ENCODE measurements around the gene MRPL43.

Gene MRPL43

DNA sequence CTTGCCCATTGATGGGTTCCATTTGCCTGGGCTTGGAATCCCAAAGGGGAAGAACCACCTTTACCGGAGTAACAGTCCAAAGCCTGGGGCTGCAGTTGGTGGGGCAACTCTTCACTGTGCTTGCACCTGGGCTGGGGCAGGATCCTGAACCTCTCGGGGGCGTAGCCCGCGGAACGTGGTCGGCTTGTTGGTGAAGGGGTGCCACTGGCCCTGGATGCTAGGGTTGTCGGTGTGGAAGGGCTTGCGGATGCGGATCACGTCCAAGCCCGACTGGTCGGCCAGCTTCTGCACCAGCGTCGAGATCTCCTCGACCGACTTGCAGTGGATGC lies 710 bp downstream of the MRPL43 start:
- H3K27me3 ChIP-seq (ENCODE audit: insufficient read depth, low read depth) = no peaks in the 10 kb centered on the region
- H3K27ac ChIP-seq = no peak overlapping the region
- no peaks in the 10 kb centered on the region for H4K20me1 ChIP-seq (ENCODE audit: insufficient read depth)
- peak overlapping the region; percentile 29 for H3K4me3 ChIP-seq (IDR thresholded peaks at IDR 0.05; ENCODE audit: insufficient read depth, low read depth, low read length)
- H2AFZ ChIP-seq (ENCODE audit: low read depth) = peak overlapping the region; percentile 94
- H3K4me1 ChIP-seq (ENCODE audit: low read depth, poor library complexity, severe bottlenecking) = peaks cover 26% of the 10 kb centered on the region
- H3K36me3 ChIP-seq (ENCODE audit: insufficient read depth) = peaks cover 5% of the 10 kb centered on the region; the same call in 1 of the 2 replicates
- H3K9ac ChIP-seq = peak overlapping the region; percentile 82; the same call in 1 of the 2 replicates
- TF ChIP-seq CTCF (conservative IDR thresholded peaks at IDR 0.05; ENCODE audit: low read depth, low read length) = no peak
- peaks cover 36% of the 10 kb centered on the region for H3K79me2 ChIP-seq (ENCODE audit: insufficient read depth, low read depth)
- peak overlapping the region; percentile 93 for H3K4me2 ChIP-seq

DNA sequence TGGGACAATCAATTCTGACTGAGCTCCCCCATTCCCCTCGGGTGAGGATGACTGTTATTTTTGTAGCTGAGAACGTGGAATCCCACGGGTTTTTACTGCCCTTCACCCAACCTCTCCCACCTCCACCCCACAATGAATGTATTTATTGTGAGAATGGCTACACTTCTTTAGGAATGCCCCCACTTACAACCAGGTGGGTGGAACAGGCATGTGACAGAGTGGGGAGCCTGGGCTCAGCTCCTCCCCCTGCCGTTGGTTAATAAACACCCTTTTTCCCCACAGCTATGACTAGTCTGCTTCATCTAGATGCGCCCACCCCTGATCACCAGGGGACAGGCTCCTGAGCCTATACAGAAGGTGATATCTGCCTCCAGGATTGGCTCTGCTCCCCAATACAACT lies 2.0 kb downstream of the MRPL43 start:
- no peak overlapping the region for H2AFZ ChIP-seq (ENCODE audit: low read depth)
- no peak overlapping the region for H3K27ac ChIP-seq
- H3K4me2 ChIP-seq = no peak overlapping the region
- H3K36me3 ChIP-seq (ENCODE audit: insufficient read depth) = no peaks in the 10 kb centered on the region; the same call in 1 of the 2 replicates
- H3K4me1 ChIP-seq (ENCODE audit: low read depth, poor library complexity, severe bottlenecking) = peaks cover 26% of the 10 kb centered on the region
- no peak overlapping the region for H3K9ac ChIP-seq
- TF ChIP-seq CTCF (conservative IDR thresholded peaks at IDR 0.05; ENCODE audit: low read depth, low read length) = no peak
- H3K4me3 ChIP-seq (IDR thresholded peaks at IDR 0.05; ENCODE audit: insufficient read depth, low read depth, low read length) = no peak overlapping the region
- H3K27me3 ChIP-seq (ENCODE audit: insufficient read depth, low read depth) = no peaks in the 10 kb centered on the region
- no peaks in the 10 kb centered on the region for H4K20me1 ChIP-seq (ENCODE audit: insufficient read depth)
- peaks cover 31% of the 10 kb centered on the region for H3K79me2 ChIP-seq (ENCODE audit: insufficient read depth, low read depth)

DNA sequence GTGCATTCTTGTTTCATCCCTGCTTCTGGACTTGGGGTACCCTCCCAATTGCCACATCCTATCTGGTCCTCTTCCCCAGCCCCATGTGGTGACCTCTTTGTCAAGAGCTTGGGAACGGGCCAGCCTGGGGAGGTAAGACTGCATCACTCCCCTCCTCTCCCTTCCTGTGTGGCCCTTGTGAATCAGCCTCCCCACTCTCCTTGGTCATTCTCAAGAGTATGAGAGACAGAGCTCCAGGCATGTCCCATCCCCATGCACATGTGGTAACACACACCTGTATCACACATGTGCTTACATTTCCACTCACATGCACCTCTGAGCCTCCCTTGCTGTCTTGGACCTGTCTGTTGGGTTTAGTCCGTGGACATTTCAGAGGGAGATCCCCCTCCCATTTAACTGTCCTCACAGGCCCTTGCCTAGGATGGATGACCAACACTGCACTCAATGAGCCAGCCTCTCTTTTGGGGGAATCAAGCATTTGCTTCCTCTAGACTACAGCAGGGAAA lies 2.6 kb downstream of the MRPL43 start:
- H2AFZ ChIP-seq (ENCODE audit: low read depth) = no peak overlapping the region
- no peak overlapping the region for H3K4me2 ChIP-seq
- H3K27me3 ChIP-seq (ENCODE audit: insufficient read depth, low read depth) = no peaks in the 10 kb centered on the region
- peaks cover 24% of the 10 kb centered on the region for H3K4me1 ChIP-seq (ENCODE audit: low read depth, poor library complexity, severe bottlenecking)
- H3K9ac ChIP-seq = no peak overlapping the region
- no peaks in the 10 kb centered on the region for H4K20me1 ChIP-seq (ENCODE audit: insufficient read depth)
- peaks cover 25% of the 10 kb centered on the region for H3K79me2 ChIP-seq (ENCODE audit: insufficient read depth, low read depth)
- no peak for TF ChIP-seq CTCF (conservative IDR thresholded peaks at IDR 0.05; ENCODE audit: low read depth, low read length)
- no peak overlapping the region for H3K27ac ChIP-seq
- no peak overlapping the region for H3K4me3 ChIP-seq (IDR thresholded peaks at IDR 0.05; ENCODE audit: insufficient read depth, low read depth, low read length)
- H3K36me3 ChIP-seq (ENCODE audit: insufficient read depth) = no peaks in the 10 kb centered on the region; the same call in 1 of the 2 replicates

DNA sequence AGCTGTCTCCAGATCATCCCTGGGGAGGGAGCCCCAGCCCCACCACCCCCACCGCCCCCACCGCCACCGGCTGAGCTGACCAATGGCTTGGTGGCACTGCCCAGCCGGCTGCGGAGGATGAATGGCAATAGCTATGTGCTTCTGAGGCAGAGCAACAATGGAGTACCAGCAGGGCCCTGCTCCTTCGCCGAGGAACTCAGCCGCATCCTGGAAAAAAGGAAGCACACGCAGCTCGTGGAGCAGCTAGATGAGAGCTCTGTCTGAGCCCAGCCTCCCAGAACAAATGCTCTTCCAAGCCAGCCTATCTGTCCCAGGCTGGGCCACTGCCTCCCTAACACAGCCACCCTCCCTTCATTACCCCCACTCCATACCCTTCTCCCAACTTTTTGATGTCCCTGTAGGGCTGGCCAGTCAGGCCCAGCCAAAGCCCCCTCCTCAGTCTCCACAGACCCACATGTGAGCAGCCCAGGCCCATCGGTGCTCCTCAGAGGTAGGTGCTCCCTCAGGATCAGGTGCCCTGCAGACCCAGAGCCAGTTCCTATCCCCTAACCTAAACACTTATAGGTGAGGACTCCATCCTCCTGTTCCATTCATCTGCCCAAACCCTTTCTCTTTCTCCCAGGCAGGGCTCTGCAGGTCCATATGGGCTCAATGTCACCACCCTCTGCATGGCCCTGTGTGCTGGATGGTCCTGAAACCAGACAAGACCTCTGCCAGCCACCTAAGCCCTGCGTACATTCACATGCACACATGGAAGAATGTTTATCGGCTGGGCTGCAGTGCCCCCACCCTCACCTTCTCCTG lies 3.2 kb downstream of the MRPL43 start:
- TF ChIP-seq CTCF (conservative IDR thresholded peaks at IDR 0.05; ENCODE audit: low read depth, low read length) = no peak
- H2AFZ ChIP-seq (ENCODE audit: low read depth) = no peak overlapping the region
- H3K9ac ChIP-seq = no peak overlapping the region
- peaks cover 18% of the 10 kb centered on the region for H3K79me2 ChIP-seq (ENCODE audit: insufficient read depth, low read depth)
- H3K4me1 ChIP-seq (ENCODE audit: low read depth, poor library complexity, severe bottlenecking) = peaks cover 18% of the 10 kb centered on the region
- H3K36me3 ChIP-seq (ENCODE audit: insufficient read depth) = no peaks in the 10 kb centered on the region
- H3K27me3 ChIP-seq (ENCODE audit: insufficient read depth, low read depth) = no peaks in the 10 kb centered on the region
- H4K20me1 ChIP-seq (ENCODE audit: insufficient read depth) = no peaks in the 10 kb centered on the region
- H3K4me2 ChIP-seq = no peak overlapping the region
- H3K4me3 ChIP-seq (IDR thresholded peaks at IDR 0.05; ENCODE audit: insufficient read depth, low read depth, low read length) = no peak overlapping the region
- H3K27ac ChIP-seq = no peak overlapping the region

Measured in KMS-11 (cell line).